ENCODE measurements around the gene PFAS. TPM values are rescaled to one million over a fixed set of nuclear protein-coding genes. Genes with fewer than 3 reads are reported as not detected.

The PFAS gene
- total and polyA plus RNA-seq, 10 of the 15 experiments (the other 5 are each of a cell fraction or from before 2014, with no cell fraction given) = 13.9 to 122 (median 47.2) TPM

- TF ChIP-seq, protein P1, sequence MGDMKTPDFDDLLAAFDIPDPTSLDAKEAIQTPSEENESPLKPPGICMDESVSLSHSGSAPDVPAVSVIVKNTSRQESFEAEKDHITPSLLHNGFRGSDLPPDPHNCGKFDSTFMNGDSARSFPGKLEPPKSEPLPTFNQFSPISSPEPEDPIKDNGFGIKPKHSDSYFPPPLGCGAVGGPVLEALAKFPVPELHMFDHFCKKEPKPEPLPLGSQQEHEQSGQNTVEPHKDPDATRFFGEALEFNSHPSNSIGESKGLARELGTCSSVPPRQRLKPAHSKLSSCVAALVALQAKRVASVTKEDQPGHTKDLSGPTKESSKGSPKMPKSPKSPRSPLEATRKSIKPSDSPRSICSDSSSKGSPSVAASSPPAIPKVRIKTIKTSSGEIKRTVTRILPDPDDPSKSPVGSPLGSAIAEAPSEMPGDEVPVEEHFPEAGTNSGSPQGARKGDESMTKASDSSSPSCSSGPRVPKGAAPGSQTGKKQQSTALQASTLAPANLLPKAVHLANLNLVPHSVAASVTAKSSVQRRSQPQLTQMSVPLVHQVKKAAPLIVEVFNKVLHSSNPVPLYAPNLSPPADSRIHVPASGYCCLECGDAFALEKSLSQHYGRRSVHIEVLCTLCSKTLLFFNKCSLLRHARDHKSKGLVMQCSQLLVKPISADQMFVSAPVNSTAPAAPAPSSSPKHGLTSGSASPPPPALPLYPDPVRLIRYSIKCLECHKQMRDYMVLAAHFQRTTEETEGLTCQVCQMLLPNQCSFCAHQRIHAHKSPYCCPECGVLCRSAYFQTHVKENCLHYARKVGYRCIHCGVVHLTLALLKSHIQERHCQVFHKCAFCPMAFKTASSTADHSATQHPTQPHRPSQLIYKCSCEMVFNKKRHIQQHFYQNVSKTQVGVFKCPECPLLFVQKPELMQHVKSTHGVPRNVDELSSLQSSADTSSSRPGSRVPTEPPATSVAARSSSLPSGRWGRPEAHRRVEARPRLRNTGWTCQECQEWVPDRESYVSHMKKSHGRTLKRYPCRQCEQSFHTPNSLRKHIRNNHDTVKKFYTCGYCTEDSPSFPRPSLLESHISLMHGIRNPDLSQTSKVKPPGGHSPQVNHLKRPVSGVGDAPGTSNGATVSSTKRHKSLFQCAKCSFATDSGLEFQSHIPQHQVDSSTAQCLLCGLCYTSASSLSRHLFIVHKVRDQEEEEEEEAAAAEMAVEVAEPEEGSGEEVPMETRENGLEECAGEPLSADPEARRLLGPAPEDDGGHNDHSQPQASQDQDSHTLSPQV (IDR thresholded peaks at IDR 0.05) = no peak
- TF ChIP-seq PAX8 (IDR thresholded peaks at IDR 0.05) (0 out of 2 replicates have a peak, but pooled peaks have one; percentile 14), GABPA (IDR thresholded peaks at IDR 0.05; ENCODE audit: low read depth) (no peak), ZNF622 (IDR thresholded peaks at IDR 0.05) (no peak), HSF1 (IDR thresholded peaks at IDR 0.05; ENCODE audit: low read depth, low read length) (no peak), EZH2 (IDR thresholded peaks at IDR 0.05; ENCODE audit: borderline replicate concordance, control insufficient read depth, low read depth, low read length) (no peak), NFYB (IDR thresholded peaks at IDR 0.05; ENCODE audit: insufficient read depth, low read depth, low read length) (peak; percentile 45; the same call in 1 of the 2 replicates), ATF2 (IDR thresholded peaks at IDR 0.05; ENCODE audit: low read length) (peak; percentile 64; the same call in 1 of the 2 replicates), SPI1 (IDR thresholded peaks at IDR 0.05; ENCODE audit: borderline replicate concordance, insufficient read depth, low read depth, low read length) (no peak; the same call in 1 of the 2 replicates), ZZZ3 (IDR thresholded peaks at IDR 0.05; ENCODE audit: control insufficient read depth, insufficient read length, low read depth) (no peak), IKZF1 (conservative IDR thresholded peaks at IDR 0.05) (peak; percentile 77), FOXK2 (IDR thresholded peaks at IDR 0.05) (no peak), KLF5 (IDR thresholded peaks at IDR 0.05; ENCODE audit: partially characterized antibody) (no peak), HDAC6 (IDR thresholded peaks at IDR 0.05; ENCODE audit: unreplicated experiment) (no peak), CEBPZ (IDR thresholded peaks at IDR 0.05; ENCODE audit: low read depth, low read length) (0 out of 2 replicates have a peak, but pooled peaks have one; percentile 13), TBL1XR1 (IDR thresholded peaks at IDR 0.05; ENCODE audit: low read depth, low read length) (peak; percentile 43; the same call in 1 of the 2 replicates), EED (IDR thresholded peaks at IDR 0.05; ENCODE audit: low read depth) (no peak)
Measured at GRCh38 chr17:8248751-8249607, at the start of gene PFAS (continued).

Data from GM12878 (cell line).